ENCODE results near the gene RFX1.
"Not testable (repeated sequence)": the region's sequence is repeated elsewhere in the genome, so short reads cannot be mapped to it uniquely, and the experiment has no call there.

RFX1 gene

DNA sequence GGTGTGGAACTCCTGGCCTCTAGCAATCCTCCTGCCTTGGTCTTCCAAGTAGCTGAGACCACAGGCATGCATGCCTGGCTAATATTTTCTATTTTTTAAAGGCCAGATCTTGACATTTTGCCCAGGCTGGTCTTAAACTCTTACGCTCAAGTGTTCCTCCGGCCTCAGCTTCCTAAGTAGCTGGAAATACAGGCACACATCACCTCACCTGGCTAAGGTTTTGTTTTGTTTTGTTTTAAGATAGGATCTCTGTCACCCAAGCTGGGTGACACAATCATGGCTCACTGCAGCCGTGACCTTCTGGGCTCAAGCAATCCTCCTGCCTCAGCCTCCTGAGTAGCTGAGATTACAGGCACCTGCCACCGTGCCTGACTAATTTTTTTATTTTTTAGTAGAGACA lies 16.3 kb upstream of the RFX1 start:
- no peaks in the 10 kb centered on the region for H3K27me3 Mint-ChIP-seq
- no peaks in the 10 kb centered on the region for H3K9me3 Mint-ChIP-seq
- H3K36me3 Mint-ChIP-seq (ENCODE audit: insufficient read depth) = no peaks in the 10 kb centered on the region
- H3K4me3 Mint-ChIP-seq = no peak overlapping the region
- no peak overlapping the region for H3K27ac Mint-ChIP-seq (ENCODE audit: low read depth)
- peaks cover 6% of the 10 kb centered on the region for H3K4me1 Mint-ChIP-seq
- no peak for ATAC-seq (replicated peaks; ENCODE audit: extremely low read depth, poor library complexity, severe bottlenecking)
- DNase-seq (ENCODE audit: low spot score in 2 of 2) = no peak

DNA sequence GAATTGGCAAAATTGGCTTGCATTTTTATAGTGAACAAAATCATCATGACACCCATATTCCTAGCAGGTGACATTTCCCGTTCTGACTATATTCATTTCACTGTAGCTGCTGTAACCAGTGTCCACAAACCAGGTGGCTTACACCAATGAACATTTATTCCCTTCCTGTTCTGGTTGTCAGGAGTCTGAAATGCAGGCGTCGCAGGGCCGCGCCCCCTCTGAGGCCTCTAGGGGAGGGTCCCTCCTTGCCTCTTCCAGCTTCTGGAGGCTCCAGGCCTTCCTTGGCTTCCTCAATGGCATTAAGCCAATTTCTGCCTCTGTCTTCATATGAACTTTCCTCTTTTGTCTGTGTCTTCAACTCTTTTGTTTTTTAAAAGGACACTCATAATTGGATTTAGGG lies 15.4 kb upstream of the RFX1 start:
- H3K4me3 Mint-ChIP-seq = no peak overlapping the region
- H3K4me1 Mint-ChIP-seq = peaks cover 6% of the 10 kb centered on the region
- ATAC-seq (replicated peaks; ENCODE audit: extremely low read depth, poor library complexity, severe bottlenecking) = no peak
- H3K27ac Mint-ChIP-seq (ENCODE audit: low read depth) = no peak overlapping the region
- H3K36me3 Mint-ChIP-seq (ENCODE audit: insufficient read depth) = peaks cover 2% of the 10 kb centered on the region
- H3K27me3 Mint-ChIP-seq = no peaks in the 10 kb centered on the region
- no peaks in the 10 kb centered on the region for H3K9me3 Mint-ChIP-seq
- no peak for DNase-seq (ENCODE audit: low spot score in 2 of 2)

GRCh38 chr19:14019739-14020138 lies 13.6 kb upstream of the RFX1 start:
- not testable (repeated sequence) for H3K27me3 Mint-ChIP-seq; DNase-seq (ENCODE audit: low spot score in 2 of 2); H3K9me3 Mint-ChIP-seq; H3K4me3 Mint-ChIP-seq; H3K27ac Mint-ChIP-seq (ENCODE audit: low read depth); H3K36me3 Mint-ChIP-seq (ENCODE audit: insufficient read depth); ATAC-seq (replicated peaks; ENCODE audit: extremely low read depth, poor library complexity, severe bottlenecking)
- H3K4me1 Mint-ChIP-seq = peaks cover 10% of the 10 kb centered on the region

- ATAC-seq (replicated peaks; ENCODE audit: extremely low read depth, poor library complexity, severe bottlenecking) = no peak
- peaks cover 3% of the 10 kb centered on the region for H3K36me3 Mint-ChIP-seq (ENCODE audit: insufficient read depth)
- no peaks in the 10 kb centered on the region for H3K27me3 Mint-ChIP-seq
- H3K4me1 Mint-ChIP-seq = peaks cover 10% of the 10 kb centered on the region
- no peak for DNase-seq (ENCODE audit: low spot score in 2 of 2)
- H3K4me3 Mint-ChIP-seq = no peak overlapping the region
- no peaks in the 10 kb centered on the region for H3K9me3 Mint-ChIP-seq
- no peak overlapping the region for H3K27ac Mint-ChIP-seq (ENCODE audit: low read depth)
Measured at GRCh38 chr19:14019100-14019499, 13.0 kb upstream of the RFX1 start.

- Mint-ChIP-seq H3K4me3 (no peak overlapping the region), H3K27me3 (no peaks in the 10 kb centered on the region), H3K36me3 (ENCODE audit: insufficient read depth) (peaks cover 3% of the 10 kb centered on the region), H3K9me3 (no peaks in the 10 kb centered on the region), H3K4me1 (peaks cover 10% of the 10 kb centered on the region), H3K27ac (ENCODE audit: low read depth) (peak overlapping the region; percentile 35)
- DNase-seq (ENCODE audit: low spot score in 2 of 2) (no peak), ATAC-seq (replicated peaks; ENCODE audit: extremely low read depth, poor library complexity, severe bottlenecking) (peak; percentile 83)
Measured at GRCh38 chr19:14015524-14016035, 9.5 kb upstream of the RFX1 start.

GRCh38 chr19:14012378-14012915 lies 6.3 kb upstream of the RFX1 start:
- H3K4me1 Mint-ChIP-seq = peaks cover 4% of the 10 kb centered on the region
- DNase-seq (ENCODE audit: low spot score in 2 of 2) (no peak), ATAC-seq (replicated peaks; ENCODE audit: extremely low read depth, poor library complexity, severe bottlenecking) (no peak)
- no peaks in the 10 kb centered on the region for H3K9me3 Mint-ChIP-seq
- no peaks in the 10 kb centered on the region for H3K27me3 Mint-ChIP-seq
- H3K36me3 Mint-ChIP-seq (ENCODE audit: insufficient read depth) = peaks cover 6% of the 10 kb centered on the region
- H3K27ac Mint-ChIP-seq (ENCODE audit: low read depth) = no peak overlapping the region
- no peak overlapping the region for H3K4me3 Mint-ChIP-seq

DNA sequence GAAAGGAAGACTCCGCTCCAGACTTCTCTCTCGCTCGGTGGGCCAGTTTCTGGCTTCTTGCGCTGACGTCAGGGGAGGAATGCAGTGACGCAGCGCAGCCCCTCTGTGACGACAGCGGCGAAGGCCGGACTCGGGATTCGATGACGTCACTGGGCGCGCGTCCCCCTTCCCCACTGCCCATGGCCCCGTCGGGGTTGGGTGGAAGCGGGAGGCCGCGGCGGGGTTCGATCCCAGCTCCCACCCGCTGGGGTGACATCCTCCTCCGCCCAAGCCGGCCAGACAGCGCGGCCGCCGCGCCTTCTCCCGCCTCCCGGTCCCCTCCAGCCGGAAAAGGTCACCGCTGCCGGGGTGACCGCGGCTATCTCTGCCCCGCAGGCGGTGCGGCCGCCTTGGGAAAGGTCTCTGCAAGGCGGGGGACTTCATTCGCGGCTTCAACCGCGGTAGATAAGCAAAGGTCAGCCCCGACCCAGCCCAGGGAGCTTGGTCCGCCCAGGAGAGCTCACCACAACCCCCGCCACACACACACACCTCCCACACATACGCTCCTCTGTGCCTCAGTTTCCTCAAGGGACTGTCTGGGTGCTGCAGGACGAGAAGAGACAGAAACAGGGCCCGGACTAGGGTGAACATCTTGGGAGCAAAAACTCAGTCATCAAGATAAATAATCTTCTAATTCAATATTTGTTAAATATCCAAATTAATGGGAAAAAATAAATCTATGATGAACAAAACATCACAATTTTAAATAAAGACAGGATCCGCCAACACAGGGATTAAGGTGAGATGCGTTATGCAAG lies 844 bp upstream of the RFX1 start:
- Mint-ChIP-seq H3K27me3 (no peaks in the 10 kb centered on the region), H3K4me1 (peaks cover 27% of the 10 kb centered on the region), H3K4me3 (peak overlapping the region; percentile 88), H3K9me3 (no peaks in the 10 kb centered on the region), H3K36me3 (ENCODE audit: insufficient read depth) (peaks cover 25% of the 10 kb centered on the region), H3K27ac (ENCODE audit: low read depth) (peak overlapping the region; percentile 99)
- ATAC-seq (replicated peaks; ENCODE audit: extremely low read depth, poor library complexity, severe bottlenecking) = no peak
- DNase-seq (ENCODE audit: low spot score in 2 of 2) = no peak

- H3K4me1 Mint-ChIP-seq = peaks cover 36% of the 10 kb centered on the region
- DNase-seq (ENCODE audit: low spot score in 2 of 2) (peak; percentile 84 to 89), ATAC-seq (replicated peaks; ENCODE audit: extremely low read depth, poor library complexity, severe bottlenecking) (peak; percentile 40)
- H3K4me3 Mint-ChIP-seq = peak overlapping the region; percentile 88
- no peaks in the 10 kb centered on the region for H3K9me3 Mint-ChIP-seq
- H3K27me3 Mint-ChIP-seq = no peaks in the 10 kb centered on the region
- peak overlapping the region; percentile 99 for H3K27ac Mint-ChIP-seq (ENCODE audit: low read depth)
- H3K36me3 Mint-ChIP-seq (ENCODE audit: insufficient read depth) = peaks cover 27% of the 10 kb centered on the region
Measured at GRCh38 chr19:14005349-14006084, 603 bp downstream of the RFX1 start.

- Mint-ChIP-seq H3K27me3 (no peaks in the 10 kb centered on the region), H3K9me3 (no peaks in the 10 kb centered on the region), H3K4me3 (peak overlapping the region; percentile 88), H3K27ac (ENCODE audit: low read depth) (peak overlapping the region; percentile 99), H3K4me1 (peaks cover 36% of the 10 kb centered on the region), H3K36me3 (ENCODE audit: insufficient read depth) (peaks cover 31% of the 10 kb centered on the region)
- no peak for DNase-seq (ENCODE audit: low spot score in 2 of 2)
- no peak for ATAC-seq (replicated peaks; ENCODE audit: extremely low read depth, poor library complexity, severe bottlenecking)
Measured at GRCh38 chr19:14004619-14005348, 1.3 kb downstream of the RFX1 start.

DNA sequence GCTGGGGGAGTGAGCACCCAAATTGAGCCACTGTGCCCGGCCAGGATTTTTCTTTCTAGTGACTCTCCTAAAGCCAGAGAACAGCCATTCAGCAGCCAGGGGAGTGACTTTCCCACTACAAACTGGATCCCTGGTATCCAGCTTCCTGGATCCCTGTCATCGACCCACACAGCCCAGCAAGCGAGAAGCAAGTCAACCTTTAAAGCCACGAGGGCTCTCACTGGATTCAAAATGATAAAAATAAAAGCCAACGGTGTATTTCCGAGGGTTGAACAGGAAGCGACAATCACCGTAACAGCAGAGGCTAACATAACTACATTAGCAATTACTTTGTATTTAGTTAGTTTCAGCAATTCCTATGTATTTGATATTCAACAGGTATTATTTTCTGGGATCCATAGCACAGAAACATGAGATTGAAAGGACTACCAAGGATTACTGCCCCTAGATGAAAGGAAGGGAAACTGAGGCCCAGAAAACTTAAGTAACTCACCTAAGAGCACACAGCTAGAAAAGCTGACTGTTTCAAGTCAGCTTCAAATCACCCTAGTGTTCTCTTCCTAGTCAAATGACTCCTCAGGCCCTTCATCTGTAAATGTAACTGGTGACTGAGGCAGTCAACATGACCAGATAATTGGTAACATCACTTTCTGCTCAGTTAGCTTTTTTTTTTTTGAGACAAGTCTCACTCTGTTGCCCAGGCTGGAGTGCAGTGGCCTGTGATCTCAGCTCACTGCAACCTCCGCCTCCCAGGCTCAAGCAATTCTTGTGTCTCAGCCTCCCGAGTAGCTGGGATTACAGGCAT lies 2.7 kb downstream of the RFX1 start:
- Mint-ChIP-seq H3K9me3 (no peaks in the 10 kb centered on the region), H3K27ac (ENCODE audit: low read depth) (peak overlapping the region; percentile 99), H3K4me3 (peak overlapping the region; percentile 60), H3K36me3 (ENCODE audit: insufficient read depth) (peaks cover 31% of the 10 kb centered on the region), H3K27me3 (no peaks in the 10 kb centered on the region), H3K4me1 (peaks cover 36% of the 10 kb centered on the region)
- DNase-seq (ENCODE audit: low spot score in 2 of 2) (no peak), ATAC-seq (replicated peaks; ENCODE audit: extremely low read depth, poor library complexity, severe bottlenecking) (no peak)

DNA sequence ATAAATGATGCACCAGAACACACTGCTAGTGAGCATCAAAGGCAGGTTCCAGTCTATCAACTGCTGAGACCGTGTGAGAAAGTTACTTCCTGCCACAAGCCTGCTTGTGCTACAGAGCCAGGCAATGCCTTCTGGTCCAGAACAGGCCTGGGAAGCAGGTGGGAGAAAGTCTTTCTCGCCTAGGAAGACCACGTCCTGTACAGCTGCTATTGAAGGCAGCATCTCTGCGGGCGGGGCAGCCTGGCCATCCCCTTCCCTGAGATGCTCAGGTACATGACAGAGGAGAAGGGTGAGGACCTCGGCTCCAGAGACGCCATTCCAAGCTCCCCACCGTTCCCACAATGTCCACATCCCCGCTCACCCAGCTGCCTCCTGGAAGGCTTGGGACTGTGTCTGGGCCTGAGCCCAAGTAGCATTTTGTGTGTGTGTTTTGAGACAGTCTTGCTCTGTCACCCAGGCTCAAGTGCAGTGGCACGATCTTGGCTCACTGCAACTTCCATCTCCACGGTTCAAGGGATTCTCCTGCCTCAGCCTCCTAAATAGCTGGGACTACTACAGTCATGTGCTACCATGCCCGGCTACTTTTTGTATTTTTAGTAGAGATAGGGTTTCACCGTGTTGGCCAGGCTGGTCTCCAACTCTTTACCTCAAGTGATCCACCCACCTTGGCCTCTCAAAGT lies 3.4 kb downstream of the RFX1 start:
- DNase-seq (ENCODE audit: low spot score in 2 of 2) (peak in 1 of 2 donors; percentile 42), ATAC-seq (replicated peaks; ENCODE audit: extremely low read depth, poor library complexity, severe bottlenecking) (peak; percentile 9)
- H3K36me3 Mint-ChIP-seq (ENCODE audit: insufficient read depth) = peaks cover 29% of the 10 kb centered on the region
- H3K4me3 Mint-ChIP-seq = peak overlapping the region; percentile 60
- no peaks in the 10 kb centered on the region for H3K27me3 Mint-ChIP-seq
- H3K9me3 Mint-ChIP-seq = no peaks in the 10 kb centered on the region
- H3K4me1 Mint-ChIP-seq = peaks cover 36% of the 10 kb centered on the region
- H3K27ac Mint-ChIP-seq (ENCODE audit: low read depth) = peak overlapping the region; percentile 99

All from central memory CD8-positive, alpha-beta T cell (primary cell).